Measurements from ENCODE around the gene HSD17B13. TPM values are rescaled to one million over a fixed set of nuclear protein-coding genes. Genes with fewer than 3 reads are reported as not detected.

HSD17B13 gene, protein sequence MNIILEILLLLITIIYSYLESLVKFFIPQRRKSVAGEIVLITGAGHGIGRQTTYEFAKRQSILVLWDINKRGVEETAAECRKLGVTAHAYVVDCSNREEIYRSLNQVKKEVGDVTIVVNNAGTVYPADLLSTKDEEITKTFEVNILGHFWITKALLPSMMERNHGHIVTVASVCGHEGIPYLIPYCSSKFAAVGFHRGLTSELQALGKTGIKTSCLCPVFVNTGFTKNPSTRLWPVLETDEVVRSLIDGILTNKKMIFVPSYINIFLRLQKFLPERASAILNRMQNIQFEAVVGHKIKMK
- 0.05 and 0.27 TPM in 2 replicates for total RNA-seq

DNA sequence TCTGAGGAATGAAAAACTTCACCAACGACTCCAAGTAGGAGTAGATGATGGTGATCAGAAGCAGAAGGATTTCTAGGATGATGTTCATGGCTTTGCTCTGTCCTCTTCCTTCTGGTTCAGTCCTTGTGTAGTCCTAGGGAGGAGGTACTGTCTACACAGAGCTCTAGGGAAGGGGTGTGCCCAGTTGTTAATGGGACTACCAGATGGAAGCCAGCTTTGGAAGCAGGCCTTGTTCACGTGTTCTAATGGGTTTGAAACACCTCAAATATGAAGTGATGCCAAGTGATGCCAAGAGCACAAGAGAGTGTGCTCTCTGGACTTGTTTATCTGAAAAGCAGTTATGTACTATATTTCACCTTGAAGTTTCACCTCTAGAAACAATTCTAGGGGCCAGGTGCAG lies at the start of gene HSD17B13:
Gene HSD17B13, minus strand, starts transcription at position 129 of the 400 bp plus-strand sequence. Its CDS starts 41 bp downstream, at position 88.

Other genes with a start within 250 kb of the HSD17B13 start
- gene KLHL8, start 102.3 kb downstream of the HSD17B13 start, total RNA-seq = 4.3 and 5.0 TPM in 2 replicates
- gene HSD17B11, start 68.3 kb upstream of the HSD17B13 start, total RNA-seq = 29.2 and 29.9 TPM in 2 replicates
- gene NUDT9, start 99.7 kb upstream of the HSD17B13 start, total RNA-seq = 25.2 and 30.7 TPM in 2 replicates
- 58.5 and 60.4 TPM in 2 replicates for gene SPARCL1, start 206.5 kb upstream of the HSD17B13 start, total RNA-seq